ENCODE data around the gene PLIN3.
"Not testable (repeated sequence)": the region's sequence is repeated elsewhere in the genome, so short reads cannot be mapped to it uniquely, and the experiment has no call there.

The PLIN3 gene

GRCh38 chr19:4845975-4846374, 21.5 kb downstream of the PLIN3 start:
- DNase-seq = not testable (repeated sequence)

- DNase-seq = no peak
Observed at GRCh38 chr19:4844348-4845179, 22.9 kb downstream of the PLIN3 start.

GRCh38 chr19:4843647-4843965, 23.9 kb downstream of the PLIN3 start:
- no peak for DNase-seq

- no peak for DNase-seq
Observed at GRCh38 chr19:4839192-4839591, 28.3 kb downstream of the PLIN3 start.

- no peak for DNase-seq
Observed at GRCh38 chr19:4832776-4833175, 34.7 kb downstream of the PLIN3 start.

- DNase-seq = not testable (repeated sequence)
Observed at GRCh38 chr19:4831979-4832340, 35.5 kb downstream of the PLIN3 start.

- peak; percentile 70 for DNase-seq
Observed at GRCh38 chr19:4831304-4831978, 36.0 kb downstream of the PLIN3 start, which contains the start of gene TICAM1. Gene TICAM1 (minus strand): TSS chr19:4831712. CDS start chr19:4818377, 13,335 bp downstream.

- DNase-seq = no peak
Observed at GRCh38 chr19:4830768-4831265, 36.6 kb downstream of the PLIN3 start.

- DNase-seq = no peak
Observed at GRCh38 chr19:4830332-4830731, 37.1 kb downstream of the PLIN3 start.

GRCh38 chr19:4829001-4829712, 38.3 kb downstream of the PLIN3 start:
- DNase-seq = no peak

- DNase-seq = no peak
Observed at GRCh38 chr19:4823577-4823976, 43.9 kb downstream of the PLIN3 start.

- not testable (repeated sequence) for DNase-seq
Observed at GRCh38 chr19:4822354-4822753, 45.1 kb downstream of the PLIN3 start.

- no peak for DNase-seq
Observed at GRCh38 chr19:4821265-4821664, 46.2 kb downstream of the PLIN3 start.

GRCh38 chr19:4817467-4818277, 49.8 kb downstream of the PLIN3 start:
- no peak for DNase-seq

- DNase-seq = no peak
Observed at GRCh38 chr19:4816950-4817278, 50.6 kb downstream of the PLIN3 start.

- no peak for DNase-seq
Observed at GRCh38 chr19:4816202-4816949, 51.1 kb downstream of the PLIN3 start.

GRCh38 chr19:4815426-4816201, 51.9 kb downstream of the PLIN3 start:
- DNase-seq = peak; percentile 73

- no peak for DNase-seq
Observed at GRCh38 chr19:4814625-4815425, 52.6 kb downstream of the PLIN3 start.

GRCh38 chr19:4811328-4812131, 55.9 kb downstream of the PLIN3 start:
- DNase-seq = peak; percentile 88

Measured in effector CD4-positive, alpha-beta T cell (primary cell).